SK-MEL-5 (cell line): ENCODE results near the gene CNTN1. TPM values are rescaled to one million over a fixed set of nuclear protein-coding genes. Genes with fewer than 3 reads are reported as not detected.
"Not testable (repeated sequence)": the region's sequence is repeated elsewhere in the genome, so short reads cannot be mapped to it uniquely, and the experiment has no call there.

Experiments
- DNase-seq: peaks from one replicate; pipeline ENCODE4 v3.0.0-alpha.2; 2016; ENCODE audit warnings: low read depth, low spot score
- in situ Hi-C: cut with HindIII; loops from 2 replicates; pipeline ENCODE4 v1.10.0; 2016; ENCODE audit warnings: low sequenced_read_pairs, high pct_unique_total_duplicates, low pct_unique_long_range_greater_than_20kb
- total RNA-seq: library from RNA; depleted of rRNA; stranded (reverse); fragments of >200 nt; shearing (Covaris generic); gene quantifications from 2 replicates; pipeline ENCODE4 v1.2.3, GENCODE V29; 2014

CNTN1 gene
- total RNA-seq, 1 experiment from 2014 or later, result 79.1 TPM

- in situ Hi-C loops, result no loop called here
Measured at GRCh38 chr12:41026151-41026550, 333.9 kb downstream of the CNTN1 start.

GRCh38 chr12:41032386-41032785 is 340.1 kb downstream of the CNTN1 start:
- in situ Hi-C loops, result no loop called here
- peak; percentile 35 for DNase-seq

More at GRCh38 chr12:41026151-41026550, 333.9 kb downstream of the CNTN1 start:
- no peak for DNase-seq

DNA sequence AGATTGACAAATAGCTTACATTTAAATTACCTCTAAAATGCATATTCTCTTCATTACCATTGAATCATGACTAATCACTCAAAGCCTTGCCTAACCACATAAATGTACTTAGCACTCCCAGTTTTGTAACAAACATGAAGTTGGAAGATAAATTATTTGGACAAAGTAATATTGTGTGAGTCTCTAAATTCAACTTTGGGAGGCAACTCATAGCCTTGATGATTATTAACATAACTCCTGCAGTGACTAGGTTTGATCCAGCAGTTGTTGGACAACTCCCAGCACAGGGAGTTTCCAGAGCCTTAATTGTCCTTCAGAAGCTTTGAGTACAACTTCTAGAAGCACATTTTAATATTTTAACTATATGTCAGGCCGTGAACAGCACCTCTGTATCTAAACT is 342.4 kb downstream of the CNTN1 start:
- no peak for DNase-seq
- in situ Hi-C loops, result no loop called here

DNA sequence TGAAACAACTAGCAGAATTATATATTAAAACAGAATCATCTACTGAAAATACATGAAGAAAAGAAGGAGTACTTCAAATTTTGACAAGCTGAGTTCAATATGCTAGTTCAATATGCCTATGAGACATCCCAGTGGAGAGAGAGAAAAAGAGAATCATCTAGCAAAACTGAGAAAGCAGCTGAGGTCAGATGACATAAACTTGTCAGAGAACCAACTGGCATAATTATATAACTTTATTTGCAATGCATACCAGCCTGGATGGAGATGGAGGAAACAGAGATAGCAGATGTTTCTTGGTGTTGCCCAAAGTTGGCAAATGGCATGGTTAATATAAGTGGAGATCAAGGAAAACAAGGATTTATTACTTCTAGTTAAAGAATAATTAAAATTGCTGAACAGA is 347.2 kb downstream of the CNTN1 start:
- DNase-seq, result no peak
- in situ Hi-C loops, result no loop called here

DNA sequence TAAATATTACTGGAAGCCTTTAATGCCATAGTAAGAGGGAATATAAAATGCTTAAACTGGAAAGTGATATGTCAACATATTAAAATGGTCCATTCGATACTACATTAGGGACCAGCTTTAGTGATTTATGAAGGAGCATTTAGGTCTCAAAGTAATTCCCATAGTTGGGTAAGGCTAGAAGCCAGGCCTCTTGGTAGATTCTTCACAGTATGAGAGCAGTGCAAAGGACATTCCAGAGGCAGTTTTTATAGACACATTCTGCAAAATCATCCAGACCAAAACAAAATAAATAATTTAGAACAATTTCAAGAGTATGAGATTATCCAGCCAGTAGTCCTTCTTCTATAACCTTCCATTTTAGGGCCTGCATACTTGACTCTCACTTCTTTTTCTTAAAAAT is 353.3 kb downstream of the CNTN1 start:
- in situ Hi-C loops, result no loop called here
- DNase-seq, result no peak

- peak; percentile 43 for DNase-seq
- in situ Hi-C loops, result no loop called here
Measured at GRCh38 chr12:41049033-41049432, 356.8 kb downstream of the CNTN1 start.

- DNase-seq, result no peak
- in situ Hi-C loops, result no loop called here
Measured at GRCh38 chr12:41051954-41052353, 359.7 kb downstream of the CNTN1 start.

DNA sequence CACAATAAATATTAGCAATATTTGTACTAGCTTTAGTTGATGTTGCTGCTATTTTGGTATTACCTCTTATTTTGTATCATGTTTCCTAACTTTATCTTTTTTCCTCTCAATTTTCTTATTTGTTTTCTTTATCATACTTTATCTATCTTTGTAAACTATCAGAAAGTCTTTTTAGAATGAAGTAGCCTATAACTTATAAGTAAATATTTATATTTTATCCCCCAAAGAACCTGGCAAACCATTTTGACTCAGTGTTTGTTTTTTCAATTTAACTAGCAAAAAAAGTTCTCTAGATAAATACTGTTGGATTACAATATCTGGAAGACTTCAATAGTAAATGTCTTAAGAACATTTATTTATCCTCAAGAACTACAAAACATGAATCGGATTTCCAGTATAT is 360.2 kb downstream of the CNTN1 start:
- DNase-seq, result no peak
- in situ Hi-C loops, result no loop called here

GRCh38 chr12:41053046-41053445 is 360.8 kb downstream of the CNTN1 start:
- in situ Hi-C loops, result no loop called here
- no peak for DNase-seq

DNA sequence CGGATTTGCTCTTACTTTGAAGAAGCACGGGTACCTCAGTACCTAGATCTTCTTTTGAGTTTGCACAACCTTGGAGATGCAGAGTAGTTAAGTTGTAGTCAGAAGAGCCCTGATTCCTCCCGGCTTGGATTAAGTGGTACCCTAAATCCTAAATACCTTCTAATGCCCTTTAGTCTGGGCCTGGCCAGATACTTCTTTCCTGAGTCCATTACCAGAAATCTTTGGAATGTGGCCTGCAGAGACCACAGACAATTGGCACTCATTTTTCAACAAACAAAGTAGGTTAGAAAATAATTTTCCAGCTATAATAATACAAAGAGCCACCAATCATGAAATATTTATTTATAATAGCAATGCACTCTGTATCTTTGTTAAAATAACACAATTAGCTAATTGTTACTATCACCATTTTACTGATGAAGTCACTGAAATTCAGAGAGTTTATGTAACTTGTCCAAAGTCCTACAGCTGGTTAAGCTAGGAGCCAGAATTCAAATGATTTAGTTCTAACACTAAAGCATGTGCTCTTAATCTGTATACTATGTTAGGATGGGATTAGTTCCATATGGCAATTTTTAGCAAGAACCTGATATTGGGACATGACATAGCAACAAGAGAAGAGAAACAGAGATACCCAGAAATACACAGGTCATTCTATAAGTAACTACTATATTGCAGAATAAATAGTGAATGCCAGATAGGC is 363.8 kb downstream of the CNTN1 start:
- no peak for DNase-seq

GRCh38 chr12:41058266-41058665 is 366.0 kb downstream of the CNTN1 start:
- in situ Hi-C loops, result no loop called here
- no peak for DNase-seq

More for the DNA sequence above, 363.8 kb downstream of the CNTN1 start:
- in situ Hi-C loops, result no loop called here

- in situ Hi-C loops, result no loop called here
- no peak for DNase-seq
Measured at GRCh38 chr12:41061192-41061591, 369.0 kb downstream of the CNTN1 start.

DNA sequence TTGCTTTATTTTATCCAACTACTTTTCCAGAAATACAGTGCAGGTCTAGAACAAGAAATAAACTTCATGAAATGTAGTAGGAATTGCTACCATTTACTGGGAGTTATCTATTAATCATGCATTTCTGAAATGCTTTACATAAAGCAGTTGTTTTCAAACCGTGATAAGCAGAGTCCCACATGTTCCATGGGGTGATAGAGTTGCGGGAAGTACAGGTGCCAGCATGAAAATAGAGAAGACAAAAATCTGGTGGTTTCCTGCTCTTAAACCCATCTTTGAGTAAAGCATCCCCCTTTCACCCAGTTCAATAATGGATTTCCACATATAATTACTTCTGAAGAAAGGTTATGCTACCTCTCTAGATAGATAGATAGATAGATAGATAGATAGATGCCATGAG is 372.2 kb downstream of the CNTN1 start:
- DNase-seq, result no peak
- in situ Hi-C loops, result no loop called here

DNA sequence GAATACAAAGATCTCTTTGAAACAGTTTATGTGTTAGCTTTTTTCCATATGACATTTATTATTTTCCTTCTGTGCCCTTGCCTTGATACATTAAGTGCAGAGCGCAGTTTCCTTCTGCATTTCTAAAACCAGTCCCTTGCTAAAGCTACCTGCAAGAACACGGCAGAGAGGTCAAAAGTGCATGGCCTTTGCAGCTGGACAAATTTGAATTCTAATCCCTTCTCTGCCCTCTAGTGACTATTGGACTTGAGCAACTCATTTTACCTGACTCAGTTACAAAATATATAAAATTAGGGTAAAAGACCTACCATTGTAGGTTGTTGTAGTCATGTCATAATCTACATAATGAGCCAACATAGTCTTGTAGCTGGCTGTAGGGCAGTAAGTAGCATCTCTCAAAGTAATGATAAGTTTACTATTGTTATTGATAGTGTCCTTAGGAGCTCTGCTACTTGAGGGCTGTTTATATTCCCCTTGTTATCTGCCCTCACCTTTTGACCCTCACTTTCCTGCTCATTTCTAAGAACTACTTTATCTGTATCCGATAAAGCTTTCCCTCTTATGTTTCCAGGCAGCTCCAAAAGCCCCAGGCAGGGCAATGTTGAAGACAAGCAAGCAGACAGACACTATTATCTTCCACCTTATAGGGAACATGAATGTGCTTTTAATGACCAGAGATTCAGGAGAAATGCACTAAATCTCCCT is 375.9 kb downstream of the CNTN1 start:
- in situ Hi-C loops, result no loop called here
- DNase-seq, result peak; percentile 39

GRCh38 chr12:41073633-41074472 is 381.6 kb downstream of the CNTN1 start:
- no peak for DNase-seq
- in situ Hi-C loops, result no loop called here

DNA sequence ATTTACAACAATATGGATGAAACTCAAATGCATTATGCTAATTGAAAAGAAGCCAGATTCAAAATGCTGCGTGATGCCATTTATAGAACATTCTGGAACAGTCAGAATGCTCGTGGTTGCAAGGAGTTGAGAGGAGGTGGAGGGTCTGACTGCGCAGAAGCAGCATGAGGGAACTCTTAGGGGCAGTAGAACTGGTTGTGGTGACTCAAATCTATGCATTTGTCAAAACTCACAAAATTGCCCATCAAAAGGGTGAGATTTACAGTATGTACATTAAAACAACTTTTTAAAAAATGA is 382.2 kb downstream of the CNTN1 start:
- in situ Hi-C loops, result no loop called here
- no peak for DNase-seq

DNA sequence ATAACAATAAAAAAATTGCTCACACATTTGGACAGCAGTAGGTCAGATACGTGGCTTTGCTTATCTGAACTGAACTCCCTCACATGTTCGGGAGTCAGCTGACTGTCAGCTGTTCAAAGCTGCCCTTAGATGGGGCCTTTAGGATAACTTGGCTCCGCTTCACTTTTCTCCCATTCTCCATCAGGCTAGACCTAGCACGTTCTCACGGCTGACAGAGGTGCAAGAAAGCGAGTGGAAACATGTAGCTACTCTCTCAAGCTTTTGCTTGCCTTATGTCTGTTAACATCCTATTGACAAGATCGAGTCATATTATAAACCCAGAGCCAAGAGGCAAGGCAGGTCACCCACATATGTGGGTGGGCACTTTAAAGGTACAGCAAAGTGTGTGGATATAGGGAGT is 383.9 kb downstream of the CNTN1 start:
- DNase-seq, result no peak
- in situ Hi-C loops, result no loop called here

DNA sequence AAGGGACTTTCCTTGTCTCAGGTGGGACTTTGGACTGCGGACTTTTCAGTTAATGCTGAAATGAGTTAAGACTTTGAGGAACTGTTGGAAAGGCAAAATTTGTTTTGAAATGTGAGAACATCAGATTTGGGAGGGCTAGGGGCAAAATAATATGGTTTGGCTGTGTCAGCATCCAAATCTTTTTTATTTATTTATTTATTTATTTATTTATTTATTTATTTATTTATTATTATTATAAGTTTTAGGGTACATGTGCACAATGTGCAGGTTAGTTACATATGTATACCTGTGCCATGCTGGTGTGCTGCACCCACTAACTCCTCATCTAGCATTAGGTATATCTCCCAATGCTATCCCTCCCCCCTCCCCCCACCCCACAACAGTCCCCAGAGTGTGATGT is 389.0 kb downstream of the CNTN1 start:
- DNase-seq, in situ Hi-C loops: not testable (repeated sequence)

- in situ Hi-C loops, result no loop called here
- DNase-seq, result no peak
Measured at GRCh38 chr12:41089438-41089837, 397.2 kb downstream of the CNTN1 start.
